GM12865 (cell line): Measurements from ENCODE around the gene SLC38A8.
A peak's percentile ranks its signal among the peaks of the same experiment; 100 is the strongest.

Experiments used
- DNase-seq: peaks from one replicate; pipeline ENCODE4 v3.0.0; 2010; ENCODE audit warnings: low read depth
- H3K4me3 ChIP-seq: 2 replicates; pipeline ENCODE4 v1.5.1; 2011; ENCODE audit warnings: mild to moderate bottlenecking, low read depth, low read length, control low read depth
- CTCF ChIP-seq: IDR thresholded peaks from 2 replicates; pipeline ENCODE4 v1.5.1; 2011; ENCODE audit warnings: low read length, control low read depth, low read depth, inconsistent platforms; ENCODE audit not compliant: insufficient read depth; ENCODE audit errors: missing control alignments

Gene SLC38A8

GRCh38 chr16:84086341-84086740, 43.7 kb upstream of the SLC38A8 start:
- DNase-seq: no peak
- no peak overlapping the region for H3K4me3 ChIP-seq
- TF ChIP-seq CTCF: no peak

- no peak for TF ChIP-seq CTCF
- H3K4me3 ChIP-seq: no peak overlapping the region
- DNase-seq: peak; percentile 32
Measured at GRCh38 chr16:84085773-84086172, 43.2 kb upstream of the SLC38A8 start.

GRCh38 chr16:84085271-84085667, 42.7 kb upstream of the SLC38A8 start:
- no peak overlapping the region for H3K4me3 ChIP-seq
- no peak for TF ChIP-seq CTCF
- DNase-seq: no peak

GRCh38 chr16:84084570-84085270, 42.1 kb upstream of the SLC38A8 start:
- no peak overlapping the region for H3K4me3 ChIP-seq
- peak; percentile 88 for DNase-seq
- TF ChIP-seq CTCF: peak; percentile 87

GRCh38 chr16:84082835-84083569, 40.4 kb upstream of the SLC38A8 start:
- no peak overlapping the region for H3K4me3 ChIP-seq
- no peak for TF ChIP-seq CTCF
- DNase-seq: no peak

- TF ChIP-seq CTCF: no peak
- H3K4me3 ChIP-seq: no peak overlapping the region
- no peak for DNase-seq
Measured at GRCh38 chr16:84082110-84082509, 39.5 kb upstream of the SLC38A8 start.
